ENCODE measurements around the gene ITFG1. TPM values are rescaled to one million over a fixed set of nuclear protein-coding genes. Genes with fewer than 3 reads are reported as not detected.
A peak's percentile ranks its signal among the peaks of the same experiment; 100 is the strongest.

The ITFG1 gene
- total and polyA plus RNA-seq, 7 experiments from 2014 or later, result 20.8 to 34.3 (median 25.2) TPM

- DNase-seq (no peak), ATAC-seq (no peak)
- H3K4me1 Mint-ChIP-seq, result peaks cover 12 to 58% (median 17%) of the 10 kb centered on the region in 7 donors
- intact Hi-C loops (cut with micrococcal nuclease), result no loop called here
- CTCF ChIA-PET, result no interaction called here
- POLR2A ChIA-PET, result no interaction called here
- H3K36me3 ChIP-seq (ENCODE audit: control insufficient read depth in 2 of 3, insufficient read depth in 3 of 3, low read length in 3 of 3), result peaks cover 0 to 4% (median 0%) of the 10 kb centered on the region in 3 experiments
- H3K9me3 Mint-ChIP-seq, result peaks cover 0 to 66% (median 25%) of the 10 kb centered on the region in 11 donors
- H3K27me3 ChIP-seq (ENCODE audit: control insufficient read depth in 2 of 2, insufficient read depth in 2 of 2, low read length in 2 of 2), result no peaks in the 10 kb centered on the region
- H3K27me3 Mint-ChIP-seq, result no peaks in the 10 kb centered on the region
- no peak overlapping the region for H3K4me3 ChIP-seq (ENCODE audit: low read length)
- no peaks in the 10 kb centered on the region for H3K4me1 ChIP-seq (ENCODE audit: control insufficient read depth in 2 of 2, insufficient read depth in 2 of 2, low read length in 2 of 2)
- H3K4me3 Mint-ChIP-seq, result no peak overlapping the region
- peak overlapping the region in 1 of 9 donors; percentile 21 for H3K27ac Mint-ChIP-seq
- H3K27ac ChIP-seq (ENCODE audit: low read depth, low read length), result no peak overlapping the region
- H3K36me3 Mint-ChIP-seq, result peaks cover 11 to 75% (median 66%) of the 10 kb centered on the region in 5 donors
- H3K9me3 ChIP-seq (ENCODE audit: control insufficient read depth in 2 of 3, low read length in 3 of 3), result peaks cover 0 to 19% (median 0%) of the 10 kb centered on the region in 3 experiments
These were observed 27.2 kb upstream of the ITFG1 start for GRCh38 chr16:47488051-47488450.

- Histone ChIP-seq H3K27me3 (ENCODE audit: control insufficient read depth in 2 of 2, insufficient read depth in 2 of 2, low read length in 2 of 2) (no peaks in the 10 kb centered on the region), H3K27ac (ENCODE audit: low read depth, low read length) (no peak overlapping the region), H3K4me3 (ENCODE audit: low read length) (no peak overlapping the region), H3K4me1 (ENCODE audit: control insufficient read depth in 2 of 2, insufficient read depth in 2 of 2, low read length in 2 of 2) (no peaks in the 10 kb centered on the region), H3K36me3 (ENCODE audit: control insufficient read depth in 2 of 3, insufficient read depth in 3 of 3, low read length in 3 of 3) (peaks cover 0 to 4% (median 0%) of the 10 kb centered on the region in 3 experiments), H3K9me3 (ENCODE audit: control insufficient read depth in 2 of 3, low read length in 3 of 3) (peaks cover 0 to 8% (median 0%) of the 10 kb centered on the region in 3 experiments)
- peaks cover 3 to 49% (median 8%) of the 10 kb centered on the region in 7 donors for H3K4me1 Mint-ChIP-seq
- no peak for ATAC-seq
- peaks cover 11 to 65% (median 62%) of the 10 kb centered on the region in 5 donors for H3K36me3 Mint-ChIP-seq
- ChIA-PET CTCF (no interaction called here), POLR2A (no interaction called here)
- no peak overlapping the region for H3K27ac Mint-ChIP-seq
- intact Hi-C loops (cut with micrococcal nuclease), result no loop called here
- DNase-seq, result no peak
- peaks cover 0 to 57% (median 25%) of the 10 kb centered on the region in 11 donors for H3K9me3 Mint-ChIP-seq
- H3K4me3 Mint-ChIP-seq, result no peak overlapping the region
- H3K27me3 Mint-ChIP-seq, result no peaks in the 10 kb centered on the region
These were observed 26.0 kb upstream of the ITFG1 start for GRCh38 chr16:47486856-47487255.

- H3K36me3 Mint-ChIP-seq, result peaks cover 11 to 61% (median 38%) of the 10 kb centered on the region in 5 donors
- no peak for ATAC-seq
- Histone ChIP-seq H3K9me3 (ENCODE audit: control insufficient read depth in 2 of 3, low read length in 3 of 3) (no peaks in the 10 kb centered on the region), H3K27me3 (ENCODE audit: control insufficient read depth in 2 of 2, insufficient read depth in 2 of 2, low read length in 2 of 2) (no peaks in the 10 kb centered on the region), H3K27ac (ENCODE audit: low read depth, low read length) (no peak overlapping the region), H3K4me1 (ENCODE audit: control insufficient read depth in 2 of 2, insufficient read depth in 2 of 2, low read length in 2 of 2) (no peaks in the 10 kb centered on the region), H3K4me3 (ENCODE audit: low read length) (no peak overlapping the region), H3K36me3 (ENCODE audit: control insufficient read depth in 2 of 3, insufficient read depth in 3 of 3, low read length in 3 of 3) (peaks cover 0 to 3% (median 0%) of the 10 kb centered on the region in 3 experiments)
- no peak for DNase-seq
- H3K9me3 Mint-ChIP-seq, result peaks cover 0 to 25% (median 6%) of the 10 kb centered on the region in 11 donors
- no peaks in the 10 kb centered on the region for H3K27me3 Mint-ChIP-seq
- H3K4me1 Mint-ChIP-seq, result peaks cover 5 to 50% (median 29%) of the 10 kb centered on the region in 7 donors
- intact Hi-C loops (cut with micrococcal nuclease), result no loop called here
- ChIA-PET POLR2A (no interaction called here), CTCF (no interaction called here)
- H3K4me3 Mint-ChIP-seq, result no peak overlapping the region
- peak overlapping the region in 2 of 9 donors; percentile 5 to 42 for H3K27ac Mint-ChIP-seq
These were observed 22.8 kb upstream of the ITFG1 start for GRCh38 chr16:47483616-47484015.

GRCh38 chr16:47481698-47482374 is 21.0 kb upstream of the ITFG1 start:
- Histone ChIP-seq H3K36me3 (ENCODE audit: control insufficient read depth in 2 of 3, insufficient read depth in 3 of 3, low read length in 3 of 3) (no peaks in the 10 kb centered on the region), H3K27ac (ENCODE audit: low read depth, low read length) (no peak overlapping the region), H3K9me3 (ENCODE audit: control insufficient read depth in 2 of 3, low read length in 3 of 3) (no peaks in the 10 kb centered on the region), H3K27me3 (ENCODE audit: control insufficient read depth in 2 of 2, insufficient read depth in 2 of 2, low read length in 2 of 2) (no peaks in the 10 kb centered on the region), H3K4me3 (ENCODE audit: low read length) (no peak overlapping the region), H3K4me1 (ENCODE audit: control insufficient read depth in 2 of 2, insufficient read depth in 2 of 2, low read length in 2 of 2) (no peaks in the 10 kb centered on the region)
- intact Hi-C loops (cut with micrococcal nuclease), result no loop called here
- H3K36me3 Mint-ChIP-seq, result peaks cover 7 to 49% (median 22%) of the 10 kb centered on the region in 5 donors
- H3K27ac Mint-ChIP-seq, result peak overlapping the region in 4 of 9 donors; percentile 25 to 72 (median 50)
- ATAC-seq (no peak), DNase-seq (no peak)
- H3K9me3 Mint-ChIP-seq, result peaks cover 0 to 10% (median 3%) of the 10 kb centered on the region in 11 donors
- ChIA-PET CTCF (no interaction called here), POLR2A (no interaction called here)
- H3K27me3 Mint-ChIP-seq, result no peaks in the 10 kb centered on the region
- peak overlapping the region in 2 of 10 donors; percentile 23 to 60 for H3K4me3 Mint-ChIP-seq
- H3K4me1 Mint-ChIP-seq, result peaks cover 5 to 61% (median 35%) of the 10 kb centered on the region in 7 donors

GRCh38 chr16:47480410-47480809 is 19.5 kb upstream of the ITFG1 start:
- intact Hi-C loops (cut with micrococcal nuclease), result no loop called here
- H3K27ac ChIP-seq (ENCODE audit: low read depth, low read length), result no peak overlapping the region
- peaks cover 7 to 43% (median 9%) of the 10 kb centered on the region in 5 donors for H3K36me3 Mint-ChIP-seq

GRCh38 chr16:47477679-47478078 is 16.8 kb upstream of the ITFG1 start:
- intact Hi-C loops (cut with micrococcal nuclease), result no loop called here
- peaks cover 4 to 32% (median 9%) of the 10 kb centered on the region in 5 donors for H3K36me3 Mint-ChIP-seq
- no peaks in the 10 kb centered on the region for H3K27me3 ChIP-seq (ENCODE audit: control insufficient read depth in 2 of 2, insufficient read depth in 2 of 2, low read length in 2 of 2)
- peaks cover 2 to 59% (median 46%) of the 10 kb centered on the region in 7 donors for H3K4me1 Mint-ChIP-seq
- no peak overlapping the region for H3K27ac ChIP-seq (ENCODE audit: low read depth, low read length)
- H3K4me3 Mint-ChIP-seq, result no peak overlapping the region
- ATAC-seq, result no peak
- no peak overlapping the region for H3K4me3 ChIP-seq (ENCODE audit: low read length)
- ChIA-PET CTCF (no interaction called here), POLR2A (no interaction called here)
- H3K9me3 ChIP-seq (ENCODE audit: control insufficient read depth in 2 of 3, low read length in 3 of 3), result no peaks in the 10 kb centered on the region
- no peak for DNase-seq
- peaks cover 0 to 6% (median 0%) of the 10 kb centered on the region in 11 donors for H3K9me3 Mint-ChIP-seq
- H3K27me3 Mint-ChIP-seq, result no peaks in the 10 kb centered on the region
- no peaks in the 10 kb centered on the region for H3K4me1 ChIP-seq (ENCODE audit: control insufficient read depth in 2 of 2, insufficient read depth in 2 of 2, low read length in 2 of 2)
- H3K27ac Mint-ChIP-seq, result peak overlapping the region in 1 of 9 donors; percentile 20
- H3K36me3 ChIP-seq (ENCODE audit: control insufficient read depth in 2 of 3, insufficient read depth in 3 of 3, low read length in 3 of 3), result no peaks in the 10 kb centered on the region

More at GRCh38 chr16:47480410-47480809, 19.5 kb upstream of the ITFG1 start:
- no peak for DNase-seq
- H3K36me3 ChIP-seq (ENCODE audit: control insufficient read depth in 2 of 3, insufficient read depth in 3 of 3, low read length in 3 of 3), result no peaks in the 10 kb centered on the region
- Mint-ChIP-seq H3K4me1 (peaks cover 5 to 59% (median 40%) of the 10 kb centered on the region in 7 donors), H3K27ac (peak overlapping the region in 1 of 9 donors; percentile 40), H3K9me3 (peaks cover 0 to 6% (median 0%) of the 10 kb centered on the region in 11 donors), H3K27me3 (no peaks in the 10 kb centered on the region), H3K4me3 (no peak overlapping the region)
- POLR2A ChIA-PET, result no interaction called here
- H3K4me1 ChIP-seq (ENCODE audit: control insufficient read depth in 2 of 2, insufficient read depth in 2 of 2, low read length in 2 of 2), result no peaks in the 10 kb centered on the region
- H3K27me3 ChIP-seq (ENCODE audit: control insufficient read depth in 2 of 2, insufficient read depth in 2 of 2, low read length in 2 of 2), result no peaks in the 10 kb centered on the region
- no peak overlapping the region for H3K4me3 ChIP-seq (ENCODE audit: low read length)
- no peak for ATAC-seq
- H3K9me3 ChIP-seq (ENCODE audit: control insufficient read depth in 2 of 3, low read length in 3 of 3), result no peaks in the 10 kb centered on the region
- CTCF ChIA-PET, result interaction anchor here (0.6 kb wide), 1 partner anchor 26 kb away, joined by 3 read pairs; no protein-coding TSS in a partner anchor
